Measurements from ENCODE around the gene DOCK4.

DNA sequence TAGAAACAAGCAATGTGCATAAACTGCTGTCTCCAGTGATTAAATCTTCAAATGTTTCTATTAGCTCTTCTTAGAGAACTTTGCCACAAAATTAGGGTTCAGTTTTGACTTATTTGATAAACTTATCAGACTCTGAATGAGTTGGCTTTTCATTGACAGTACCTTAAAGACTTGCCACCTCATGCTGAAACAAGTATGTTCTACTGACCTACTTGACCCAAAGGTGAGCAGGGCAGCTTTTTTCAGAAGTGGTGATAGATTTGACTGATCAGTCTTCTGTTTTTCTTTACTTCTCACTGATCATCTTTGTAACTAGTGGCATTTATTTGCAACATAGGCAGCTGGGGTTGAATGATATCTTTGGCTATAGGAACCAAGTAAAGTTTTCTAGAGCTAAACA is 8.1 kb upstream of the DOCK4 start:
- TF ChIP-seq EP300 (IDR thresholded peaks at IDR 0.05; ENCODE audit: borderline replicate concordance), result no peak
- TF ChIP-seq, protein P1, sequence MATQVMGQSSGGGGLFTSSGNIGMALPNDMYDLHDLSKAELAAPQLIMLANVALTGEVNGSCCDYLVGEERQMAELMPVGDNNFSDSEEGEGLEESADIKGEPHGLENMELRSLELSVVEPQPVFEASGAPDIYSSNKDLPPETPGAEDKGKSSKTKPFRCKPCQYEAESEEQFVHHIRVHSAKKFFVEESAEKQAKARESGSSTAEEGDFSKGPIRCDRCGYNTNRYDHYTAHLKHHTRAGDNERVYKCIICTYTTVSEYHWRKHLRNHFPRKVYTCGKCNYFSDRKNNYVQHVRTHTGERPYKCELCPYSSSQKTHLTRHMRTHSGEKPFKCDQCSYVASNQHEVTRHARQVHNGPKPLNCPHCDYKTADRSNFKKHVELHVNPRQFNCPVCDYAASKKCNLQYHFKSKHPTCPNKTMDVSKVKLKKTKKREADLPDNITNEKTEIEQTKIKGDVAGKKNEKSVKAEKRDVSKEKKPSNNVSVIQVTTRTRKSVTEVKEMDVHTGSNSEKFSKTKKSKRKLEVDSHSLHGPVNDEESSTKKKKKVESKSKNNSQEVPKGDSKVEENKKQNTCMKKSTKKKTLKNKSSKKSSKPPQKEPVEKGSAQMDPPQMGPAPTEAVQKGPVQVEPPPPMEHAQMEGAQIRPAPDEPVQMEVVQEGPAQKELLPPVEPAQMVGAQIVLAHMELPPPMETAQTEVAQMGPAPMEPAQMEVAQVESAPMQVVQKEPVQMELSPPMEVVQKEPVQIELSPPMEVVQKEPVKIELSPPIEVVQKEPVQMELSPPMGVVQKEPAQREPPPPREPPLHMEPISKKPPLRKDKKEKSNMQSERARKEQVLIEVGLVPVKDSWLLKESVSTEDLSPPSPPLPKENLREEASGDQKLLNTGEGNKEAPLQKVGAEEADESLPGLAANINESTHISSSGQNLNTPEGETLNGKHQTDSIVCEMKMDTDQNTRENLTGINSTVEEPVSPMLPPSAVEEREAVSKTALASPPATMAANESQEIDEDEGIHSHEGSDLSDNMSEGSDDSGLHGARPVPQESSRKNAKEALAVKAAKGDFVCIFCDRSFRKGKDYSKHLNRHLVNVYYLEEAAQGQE (IDR thresholded peaks at IDR 0.05; ENCODE audit: low read depth), result no peak
- no peak for TF ChIP-seq CEBPB (IDR thresholded peaks at IDR 0.05)
- TF ChIP-seq RAD21 (IDR thresholded peaks at IDR 0.05; ENCODE audit: low read depth), result no peak
- no peak for TF ChIP-seq FOXM1 (IDR thresholded peaks at IDR 0.05; ENCODE audit: borderline replicate concordance, low read depth)
- TF ChIP-seq USF1 (IDR thresholded peaks at IDR 0.05), result no peak
- TF ChIP-seq, protein P2, sequence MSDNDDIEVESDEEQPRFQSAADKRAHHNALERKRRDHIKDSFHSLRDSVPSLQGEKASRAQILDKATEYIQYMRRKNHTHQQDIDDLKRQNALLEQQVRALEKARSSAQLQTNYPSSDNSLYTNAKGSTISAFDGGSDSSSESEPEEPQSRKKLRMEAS (IDR thresholded peaks at IDR 0.05), result no peak
- no peak for TF ChIP-seq EGR1 (IDR thresholded peaks at IDR 0.05)
